ES-I3 (cell line): Measurements from ENCODE around the gene SYAP1.
A peak's percentile ranks its signal among the peaks of the same experiment; 100 is the strongest.
"Not testable (repeated sequence)": the region's sequence is repeated elsewhere in the genome, so short reads cannot be mapped to it uniquely, and the experiment has no call there.

Source experiments
- H3K36me3 ChIP-seq: 2 replicates; pipeline ENCODE4 v1.6.1; 2013; ENCODE audit warnings: mild to moderate bottlenecking, low read length, control low read depth, moderate library complexity; ENCODE audit not compliant: insufficient read depth
- H3K4me1 ChIP-seq: 2 replicates; pipeline ENCODE4 v1.6.1; 2013; ENCODE audit warnings: mild to moderate bottlenecking, control low read depth, low read length; ENCODE audit not compliant: insufficient read depth
- H3K9ac ChIP-seq: 2 replicates; pipeline ENCODE4 v1.6.1; 2013; ENCODE audit warnings: low read depth, mild to moderate bottlenecking, low read length, moderate library complexity
- H3K9me3 ChIP-seq: 2 replicates; pipeline ENCODE4 v1.6.1; 2013; ENCODE audit warnings: mild to moderate bottlenecking, low read length, moderate library complexity; ENCODE audit not compliant: control insufficient read depth, insufficient read depth

Gene SYAP1

GRCh38 chrX:16778545-16778944, 59.1 kb downstream of the SYAP1 start:
- H3K36me3 ChIP-seq = no peaks in the 10 kb centered on the region
- no peaks in the 10 kb centered on the region for H3K9me3 ChIP-seq
- H3K9ac ChIP-seq = no peak overlapping the region
- H3K4me1 ChIP-seq = 0 out of 2 replicates have a peak, but pooled peaks cover 5% of the 10 kb centered on the region

- Histone ChIP-seq H3K4me1 (0 out of 2 replicates have a peak, but pooled peaks cover 5% of the 10 kb centered on the region), H3K9ac (no peak overlapping the region), H3K9me3 (no peaks in the 10 kb centered on the region), H3K36me3 (no peaks in the 10 kb centered on the region)
Observed at GRCh38 chrX:16778993-16779392, 59.6 kb downstream of the SYAP1 start.

GRCh38 chrX:16779815-16780214, 60.4 kb downstream of the SYAP1 start:
- H3K9me3 ChIP-seq = not testable (repeated sequence)

GRCh38 chrX:16783452-16783851, 64.0 kb downstream of the SYAP1 start:
- no peak overlapping the region for H3K9ac ChIP-seq
- no peaks in the 10 kb centered on the region for H3K9me3 ChIP-seq
- H3K36me3 ChIP-seq = no peaks in the 10 kb centered on the region
- H3K4me1 ChIP-seq = 0 out of 2 replicates have a peak, but pooled peaks cover 6% of the 10 kb centered on the region

More at GRCh38 chrX:16779815-16780214, 60.4 kb downstream of the SYAP1 start:
- not testable (repeated sequence) for H3K9ac ChIP-seq, H3K36me3 ChIP-seq, H3K4me1 ChIP-seq

- not testable (repeated sequence) for H3K4me1 ChIP-seq, H3K36me3 ChIP-seq, H3K9me3 ChIP-seq, H3K9ac ChIP-seq
Observed at GRCh38 chrX:16784440-16784839, 65.0 kb downstream of the SYAP1 start.

GRCh38 chrX:16785247-16786138, 66.1 kb downstream of the SYAP1 start:
- no peaks in the 10 kb centered on the region for H3K9me3 ChIP-seq
- H3K9ac ChIP-seq = peak overlapping the region; percentile 82
- 0 out of 2 replicates have a peak, but pooled peaks cover 6% of the 10 kb centered on the region for H3K4me1 ChIP-seq
- no peaks in the 10 kb centered on the region for H3K36me3 ChIP-seq

- Histone ChIP-seq H3K36me3 (no peaks in the 10 kb centered on the region), H3K9ac (peak within 1 kb of the TSS; percentile 82), H3K9me3 (no peaks in the 10 kb centered on the region)
Observed at GRCh38 chrX:16786139-16786790, 66.9 kb downstream of the SYAP1 start, which contains the start of gene TXLNG. Gene TXLNG, plus strand, starts transcription at chrX:16786466. Its CDS starts 22 bp downstream, at chrX:16786488.

GRCh38 chrX:16786791-16787735, 67.7 kb downstream of the SYAP1 start:
- Histone ChIP-seq H3K9ac (peak overlapping the region; percentile 58), H3K9me3 (no peaks in the 10 kb centered on the region), H3K36me3 (no peaks in the 10 kb centered on the region), H3K4me1 (0 out of 2 replicates have a peak, but pooled peaks cover 6% of the 10 kb centered on the region)

More at GRCh38 chrX:16786139-16786790, 66.9 kb downstream of the SYAP1 start, which contains the start of gene TXLNG:
- 0 out of 2 replicates have a peak, but pooled peaks cover 6% of the 10 kb centered on the region for H3K4me1 ChIP-seq

- H3K36me3 ChIP-seq = no peaks in the 10 kb centered on the region
- H3K9ac ChIP-seq = no peak overlapping the region
- H3K9me3 ChIP-seq = no peaks in the 10 kb centered on the region
- 0 out of 2 replicates have a peak, but pooled peaks cover 6% of the 10 kb centered on the region for H3K4me1 ChIP-seq
Observed at GRCh38 chrX:16788477-16788876, 69.1 kb downstream of the SYAP1 start.

- H3K9me3 ChIP-seq = no peaks in the 10 kb centered on the region
- H3K4me1 ChIP-seq = no peaks in the 10 kb centered on the region
- no peak overlapping the region for H3K9ac ChIP-seq
- H3K36me3 ChIP-seq = peaks cover 14% of the 10 kb centered on the region
Observed at GRCh38 chrX:16796298-16796697, 76.9 kb downstream of the SYAP1 start.

- no peaks in the 10 kb centered on the region for H3K4me1 ChIP-seq
- H3K9ac ChIP-seq = no peak overlapping the region
- peaks cover 14% of the 10 kb centered on the region for H3K36me3 ChIP-seq
- H3K9me3 ChIP-seq = no peaks in the 10 kb centered on the region
Observed at GRCh38 chrX:16797358-16797757, 77.9 kb downstream of the SYAP1 start.

- no peak overlapping the region for H3K9ac ChIP-seq
- peaks cover 14% of the 10 kb centered on the region for H3K36me3 ChIP-seq
- no peaks in the 10 kb centered on the region for H3K4me1 ChIP-seq
- no peaks in the 10 kb centered on the region for H3K9me3 ChIP-seq
Observed at GRCh38 chrX:16797841-16798240, 78.4 kb downstream of the SYAP1 start.

GRCh38 chrX:16804923-16805464, 85.6 kb downstream of the SYAP1 start:
- Histone ChIP-seq H3K36me3 (peaks cover 3% of the 10 kb centered on the region; the same call in 1 of the 2 replicates), H3K9ac (no peak overlapping the region), H3K4me1 (peaks cover 18% of the 10 kb centered on the region), H3K9me3 (no peaks in the 10 kb centered on the region)
